Heart left ventricle (tissue), 16 donors: Measurements from ENCODE around the gene KHDRBS1. TPM values are rescaled to one million over a fixed set of nuclear protein-coding genes. Genes with fewer than 3 reads are reported as not detected.

Experiments used
- ATAC-seq, 4 donors: fragments of 200-7000 bp; cut with Tn5 transposase; one replicate each; pipeline ENCODE4 v1.9.1; 2020 to 2022; ENCODE audit warnings: moderate library complexity in 4 of 4, mild to moderate bottlenecking in 3 of 4, moderate number of reproducible peaks in 1 of 4
- DNase-seq, 5 donors: peaks; one replicate each; pipeline ENCODE4 v3.0.0-alpha.2; 2020
- H3K27ac ChIP-seq, 12 donors: fragments of 200-600 bp; sonication (generic) in 4 of 12; one replicate each; pipeline versions ENCODE4 v1.5.0 to v1.8.0; 2016 to 2022; ENCODE audit warnings: mild to moderate bottlenecking in 2 of 12
- H3K27me3 ChIP-seq, 9 donors: fragments of 200-600 bp; sonication (generic) in 2 of 9; one replicate each; pipeline versions ENCODE4 v1.5.1 to v1.8.0; 2016 to 2022; ENCODE audit warnings: mild to moderate bottlenecking in 3 of 9
- H3K36me3 ChIP-seq, 9 donors: fragments of 200-600 bp; sonication (generic) in 2 of 9; one replicate each; pipeline versions ENCODE4 v1.5.0 to v1.8.0; 2018 to 2022; ENCODE audit warnings: mild to moderate bottlenecking in 2 of 9
- H3K4me1 ChIP-seq, 12 donors: fragments of 200-600 bp; sonication (generic) in 4 of 12; one replicate each; pipeline versions ENCODE4 v1.5.0 to v1.8.0; 2016 to 2022; ENCODE audit warnings: mild to moderate bottlenecking in 3 of 12
- H3K4me3 ChIP-seq, 12 donors: fragments of 200-600 bp; sonication (generic) in 4 of 12; one replicate each; pipeline versions ENCODE4 v1.5.0 to v1.8.0; 2017 to 2022; ENCODE audit warnings: mild to moderate bottlenecking in 9 of 12, moderate library complexity in 4 of 12
- H3K9me3 ChIP-seq, 12 donors: fragments of 200-600 bp; sonication (generic) in 4 of 12; one replicate each; pipeline versions ENCODE4 v1.5.0 to v1.8.0; 2016 to 2022; ENCODE audit warnings: mild to moderate bottlenecking in 1 of 12
- CTCF ChIP-seq, 12 donors: fragments of 200-600 bp; sonication (generic) in 4 of 12; IDR thresholded peaks; one replicate each; pipeline versions ENCODE4 v1.5.0 to v1.8.0; 2018 to 2022; ENCODE audit warnings: antibody characterized with exemption in 12 of 12, mild to moderate bottlenecking in 5 of 12
- POLR2A ChIP-seq, 2 donors: fragments of 450-650 bp; IDR thresholded peaks; one replicate each; pipeline ENCODE4 v1.6.1; 2017; ENCODE audit warnings: antibody characterized with exemption in 2 of 2, mild to moderate bottlenecking in 2 of 2, moderate library complexity in 2 of 2
- WGBS, 4 donors: extraction: QIAGEN DNeasy Blood & Tissue Kit in 2 of 4; methylation state at CpG; one replicate each; pipeline versions ENCODE4 v1.1.5 to v1.1.7; 2013 to 2018; 5-methylcytosine and 5-hydroxymethylcytosine counted together
- intact Hi-C, 10 donors: fragments of 100-400 bp; cut with DNase I; formaldehyde crosslinking; loops; one replicate each; pipeline versions ENCODE4 v1.11.1 to v1.14.2; 2022
- microRNA-seq, 4 donors: library from miRNA; unstranded; fragments of <30 nt; microRNA quantifications; one replicate each; pipeline versions ENCODE4 to v1.2.0, GENCODE V29; 2017 to 2020
- polyA plus RNA-seq, 2 donors: library from polyadenylated mRNA; stranded (reverse); fragments of 200-250 nt; gene quantifications; one replicate each; pipeline ENCODE4 v1.2.3, GENCODE V29; 2013
- total RNA-seq, 9 donors: library from RNA; depleted of rRNA in 2 of 9; stranded (reverse); fragments of >200 nt in 2 of 9; fragmentation: NEBNext Ultra II Directional in 3 of 9; extraction: Animal tissue kit (Norgen Biotek cat#: 25700) in 3 of 9; gene quantifications; one replicate each; pipeline versions ENCODE4 v1.1.0 to v1.2.4, GENCODE V29; 2016 to 2023
- donor health status: ischemic (EF 13 %, LVEDD 7.1; RV severe dilation, severe dysfunction).
- donor health status: healthy with polysubstance abuse.
- donor health status: DM: no; HTN: yes; CAD: no.
- donor health status: DM: no; HTN: no; CAD: no.
- donor health status: ischemic (EF 25% LVEDD 6.9; RV normal size, moderate dysfunction).
- donor health status: ischemic (EF 25% LVEDD 5.7; RV mildly dilated, moderate dysfunction).
- donor health status: healthy.
- donor health status: DM: yes; HTN: yes; CAD: no.
- donor health status: ischemic (EF 35%, LVEDD 5.7; RV mildly dilated, moderate dysfunction).
- donor health status: nonischemic (EF 11% LVEDD 7.7; RV severe dilation, severe dysfunction).
- donor health status: DM: yes; HTN: yes; CAD: no.
- donor health status: PGD.
- donor health status: ischemic (EF 29% LVEDD 5.4; RV normal size, mild dysfunction).
- donor health status: nonischemic (EF 23%, LVEDD 6.1; RV moderate dilation, normal function).

Gene KHDRBS1
- total and polyA plus RNA-seq, 11 donors = 33.0 to 79.3 (median 61.7) TPM

- H3K36me3 ChIP-seq = peaks cover 3 to 90% (median 73%) of the 10 kb centered on the region in 9 donors
- H3K27ac ChIP-seq = no peak overlapping the region
- no peaks in the 10 kb centered on the region for H3K9me3 ChIP-seq
- WGBS, 4 donors = 93 to 98% (median 97%) methylated on average over 8 of the region's 8 CpGs
- DNase-seq (no peak), ATAC-seq (no peak)
- H3K4me1 ChIP-seq = no peaks in the 10 kb centered on the region
- no peak overlapping the region for H3K4me3 ChIP-seq
- H3K27me3 ChIP-seq = no peaks in the 10 kb centered on the region
- no peak for TF ChIP-seq CTCF (IDR thresholded peaks at IDR 0.05)
- no peak for TF ChIP-seq POLR2A (IDR thresholded peaks at IDR 0.05)
- intact Hi-C loops = no loop called here
These were observed 77.5 kb downstream of the KHDRBS1 start for GRCh38 chr1:32091176-32091575.

- Histone ChIP-seq H3K4me3 (no peak overlapping the region), H3K27ac (no peak overlapping the region), H3K27me3 (no peaks in the 10 kb centered on the region), H3K4me1 (no peaks in the 10 kb centered on the region), H3K9me3 (no peaks in the 10 kb centered on the region), H3K36me3 (peaks cover 3 to 90% (median 72%) of the 10 kb centered on the region in 9 donors)
- no peak for ATAC-seq
- intact Hi-C loops = no loop called here
- 95 to 96% (median 95%) methylated on average over 11 to 15 of the region's 15 CpGs for WGBS, 4 donors
- TF ChIP-seq POLR2A (IDR thresholded peaks at IDR 0.05) (no peak), CTCF (IDR thresholded peaks at IDR 0.05) (no peak)
- no peak for DNase-seq
These were observed 77.9 kb downstream of the KHDRBS1 start for GRCh38 chr1:32091591-32091990.

Small RNA genes within 50 kb of the gene (microRNA-seq; reads per million reads assigned to microRNA genes)
- gene MIR5585 = 0 to 0.77 (median 0) reads per million in 4 donors

Other genes with a start within 250 kb of the KHDRBS1 start
- gene ADGRB2, start 249.5 kb upstream of the KHDRBS1 start, total RNA-seq = 10 to 100 TPM in 4 of 9 donors, 1 to 10 TPM in 5; 4.7 to 18.5 (median 9.6) TPM
- gene ADGRB2, start 249.5 kb upstream of the KHDRBS1 start, polyA plus RNA-seq = 10 to 100 TPM in 1 of 2 donors, 1 to 10 TPM in 1; 1.1 to 11.5 TPM
- gene SPOCD1, start 197.8 kb upstream of the KHDRBS1 start, total RNA-seq = 1 to 10 TPM in 1 of 9 donors, under 1 TPM in 4, not detected in 4; 0.19 to 2.9 (median 0.46) TPM
- under 1 TPM in 1 of 2 donors, not detected in 1; 0.36 TPM for gene SPOCD1, start 197.8 kb upstream of the KHDRBS1 start, polyA plus RNA-seq
- gene PTP4A2, start 75.5 kb upstream of the KHDRBS1 start, total RNA-seq = 100 to 1,000 TPM; 217 to 354 (median 242) TPM
- gene PTP4A2, start 75.5 kb upstream of the KHDRBS1 start, polyA plus RNA-seq = 100 to 1,000 TPM in 1 of 2 donors, 10 to 100 TPM in 1; 74.4 to 290 TPM
- gene TMEM39B, start 59.1 kb downstream of the KHDRBS1 start, total RNA-seq = 10 to 100 TPM in 1 of 9 donors, 1 to 10 TPM in 8; 2.7 to 15.1 (median 6.3) TPM
- gene TMEM39B, start 59.1 kb downstream of the KHDRBS1 start, polyA plus RNA-seq = 1 to 10 TPM; 4.5 to 6.8 TPM
- 10 to 100 TPM; 58.4 to 99.2 (median 78.6) TPM for gene KPNA6, start 94.2 kb downstream of the KHDRBS1 start, total RNA-seq
- 10 to 100 TPM; 10.2 to 28.1 TPM for gene KPNA6, start 94.2 kb downstream of the KHDRBS1 start, polyA plus RNA-seq
- 10 to 100 TPM; 13.2 to 35.9 (median 18.6) TPM for gene TXLNA, start 165.8 kb downstream of the KHDRBS1 start, total RNA-seq
- gene TXLNA, start 165.8 kb downstream of the KHDRBS1 start, polyA plus RNA-seq = 10 to 100 TPM in 1 of 2 donors, 1 to 10 TPM in 1; 8.7 to 21.5 TPM
- 10 to 100 TPM; 12.5 to 23.7 (median 16.5) TPM for gene CCDC28B, start 186.7 kb downstream of the KHDRBS1 start, total RNA-seq
- 10 to 100 TPM; 19.0 to 40.2 TPM for gene CCDC28B, start 186.7 kb downstream of the KHDRBS1 start, polyA plus RNA-seq
- 1 to 10 TPM in 2 of 9 donors, under 1 TPM in 7; 0.56 to 1.9 (median 0.74) TPM for gene IQCC, start 191.8 kb downstream of the KHDRBS1 start, total RNA-seq
- gene IQCC, start 191.8 kb downstream of the KHDRBS1 start, polyA plus RNA-seq = under 1 TPM; 0.83 to 0.95 TPM
- gene DCDC2B, start 195.2 kb downstream of the KHDRBS1 start, total RNA-seq = not detected
- not detected for gene DCDC2B, start 195.2 kb downstream of the KHDRBS1 start, polyA plus RNA-seq
- 10 to 100 TPM in 6 of 9 donors, 1 to 10 TPM in 3; 8.8 to 19.8 (median 10.8) TPM for gene TMEM234, start 208.5 kb downstream of the KHDRBS1 start, total RNA-seq
- 10 to 100 TPM in 1 of 2 donors, 1 to 10 TPM in 1; 7.7 to 19.4 TPM for gene TMEM234, start 208.5 kb downstream of the KHDRBS1 start, polyA plus RNA-seq
- gene EIF3I, start 208.5 kb downstream of the KHDRBS1 start, total RNA-seq = 100 to 1,000 TPM in 7 of 9 donors, 10 to 100 TPM in 2; 94.8 to 191 (median 119) TPM
- gene EIF3I, start 208.5 kb downstream of the KHDRBS1 start, polyA plus RNA-seq = 100 to 1,000 TPM; 140 to 388 TPM
- 10 to 100 TPM in 1 of 9 donors, 1 to 10 TPM in 8; 2.0 to 13.7 (median 3.8) TPM for gene FAM167B, start 233.4 kb downstream of the KHDRBS1 start, total RNA-seq
- gene FAM167B, start 233.4 kb downstream of the KHDRBS1 start, polyA plus RNA-seq = 10 to 100 TPM in 1 of 2 donors, 1 to 10 TPM in 1; 7.7 to 14.1 TPM
- 1 to 10 TPM in 2 of 9 donors, under 1 TPM in 4, not detected in 3; 0.37 to 7.6 (median 0.72) TPM for gene LCK, start 237.4 kb downstream of the KHDRBS1 start, total RNA-seq
- gene LCK, start 237.4 kb downstream of the KHDRBS1 start, polyA plus RNA-seq = under 1 TPM; 0.34 to 0.40 TPM